ENCODE measurements around the gene SMIM3.
"Not testable (repeated sequence)": the region's sequence is repeated elsewhere in the genome, so short reads cannot be mapped to it uniquely, and the experiment has no call there.

Gene SMIM3

DNA sequence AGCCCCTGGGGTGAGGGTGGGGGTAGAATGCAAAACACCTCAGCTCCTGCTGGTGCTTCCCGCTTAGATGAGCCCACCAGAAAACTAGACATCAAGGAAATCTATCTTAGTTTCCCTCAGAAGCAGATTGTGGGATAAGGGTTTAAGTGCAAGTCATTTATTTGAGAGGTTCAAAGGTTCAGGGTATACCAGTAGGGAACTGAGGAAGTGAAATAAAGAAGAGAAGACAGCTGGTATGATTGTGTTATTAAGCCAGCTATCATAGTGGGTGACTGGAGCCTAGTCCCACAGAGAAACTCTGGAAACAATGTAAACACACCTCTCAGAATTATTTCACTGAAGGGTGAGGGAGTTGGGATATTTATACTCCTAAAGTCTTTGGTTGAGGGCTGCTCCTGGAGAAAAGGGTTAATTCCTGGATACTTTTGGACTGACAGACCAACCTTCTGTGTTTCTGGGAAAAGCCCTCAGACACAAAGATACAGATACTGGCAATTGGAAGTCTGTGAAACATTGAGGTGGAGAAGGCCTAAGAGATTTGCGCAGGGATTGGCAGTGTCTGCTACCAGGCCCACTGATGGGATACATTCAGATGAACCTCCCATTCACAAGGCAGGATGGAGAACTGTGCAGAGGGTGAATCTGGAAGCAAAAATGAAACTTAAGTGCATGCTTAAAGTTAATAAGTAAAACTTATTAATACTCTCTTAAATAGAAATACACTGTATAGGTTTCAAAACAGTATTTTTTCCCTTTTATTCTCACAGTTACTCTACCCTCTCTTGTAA, 13.4 kb upstream of the SMIM3 start:
- DNase-seq (ENCODE audit: low read depth): no peak

DNA sequence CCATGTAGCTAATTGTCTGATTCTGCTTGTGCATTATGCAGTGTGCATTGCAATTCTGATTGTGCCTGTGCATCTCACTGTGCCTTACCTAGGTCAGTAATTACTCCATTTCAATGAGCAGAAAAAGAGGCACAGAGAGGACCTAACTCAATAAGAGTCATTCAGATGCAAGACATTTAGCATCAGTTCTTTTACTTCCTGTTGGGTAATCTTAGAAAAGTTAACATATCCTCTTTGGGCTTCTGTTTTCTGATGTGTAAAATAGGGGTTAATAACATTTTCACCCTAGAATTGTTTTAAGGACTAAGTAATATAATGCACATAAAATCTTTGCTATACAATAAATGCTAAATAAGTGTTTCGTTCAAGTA, 12.8 kb upstream of the SMIM3 start:
- DNase-seq (ENCODE audit: low read depth): no peak

DNA sequence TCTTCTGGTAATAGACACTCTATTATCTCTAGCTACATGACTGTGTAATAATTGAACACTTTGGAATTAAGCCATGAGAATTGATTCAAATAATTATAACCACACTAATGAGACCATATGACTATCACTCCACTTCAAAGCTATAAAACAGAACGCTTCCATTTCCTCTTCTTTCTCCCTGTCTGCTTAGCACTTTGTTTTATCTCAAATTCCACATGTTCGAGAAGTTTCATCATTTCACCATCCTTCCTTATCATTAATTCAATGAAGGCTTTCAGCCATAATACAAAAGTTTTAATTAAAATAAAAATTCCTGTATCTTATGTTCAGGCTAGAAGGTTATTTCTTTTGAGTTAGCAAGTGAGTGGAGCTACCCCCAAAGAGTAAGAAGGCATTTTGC, 12.3 kb upstream of the SMIM3 start:
- no peak for DNase-seq (ENCODE audit: low read depth)

DNA sequence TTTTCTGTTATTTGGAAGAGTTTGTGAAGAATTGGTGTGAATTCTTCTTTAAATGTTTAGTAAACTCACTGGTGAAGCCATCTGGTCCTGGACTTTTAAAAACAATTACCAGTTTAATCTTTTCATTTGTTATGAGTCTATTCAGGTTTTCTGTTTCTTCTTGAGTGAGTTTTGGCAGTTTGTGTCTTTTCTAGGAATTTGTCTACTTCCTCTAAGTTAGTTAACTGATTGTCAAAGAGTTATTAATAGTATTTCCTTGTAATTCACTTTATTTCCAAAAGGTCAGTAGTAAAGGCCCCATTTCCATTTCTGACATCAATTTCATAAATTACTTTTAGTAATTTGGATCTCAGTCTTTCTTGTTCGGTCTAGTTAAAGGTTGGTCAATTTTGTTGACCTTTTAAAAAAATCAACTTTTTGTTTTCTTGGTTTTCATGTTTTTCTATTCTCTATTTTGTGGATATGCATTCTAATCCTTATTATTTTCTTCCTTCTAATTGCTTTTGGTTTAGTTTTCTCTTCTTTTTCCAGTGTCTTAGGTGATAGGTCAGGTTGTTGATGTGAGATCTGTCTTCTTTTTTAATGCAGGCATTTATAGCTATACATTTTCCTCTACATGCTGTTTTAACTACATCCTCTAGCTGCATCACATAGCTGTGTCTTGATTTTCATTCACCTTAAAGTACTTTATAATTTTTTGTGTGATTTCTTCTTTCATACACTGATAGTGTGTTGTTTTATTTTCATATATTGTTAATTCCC, 7.3 kb upstream of the SMIM3 start:
- DNase-seq (ENCODE audit: low read depth): no peak

DNA sequence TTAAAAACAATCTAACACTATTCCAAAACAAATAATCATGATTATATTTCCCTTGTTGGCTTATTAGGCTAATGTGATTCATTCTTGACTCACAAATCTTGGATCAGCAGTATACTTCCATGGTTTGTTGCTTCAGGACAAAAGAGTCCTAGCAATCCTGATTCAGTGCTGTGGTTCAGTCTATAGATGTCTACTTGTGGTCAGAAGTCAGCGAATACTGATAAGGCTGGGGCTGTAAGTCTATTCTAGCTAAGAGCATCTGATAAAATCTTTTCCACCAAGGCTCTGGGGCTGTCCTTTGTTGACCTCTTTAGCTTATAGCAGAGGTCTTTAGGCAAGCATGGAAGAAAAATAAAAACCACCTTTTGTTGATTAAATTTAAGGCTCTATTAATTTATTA, 4.4 kb upstream of the SMIM3 start:
- DNase-seq (ENCODE audit: low read depth): peak; percentile 90

DNA sequence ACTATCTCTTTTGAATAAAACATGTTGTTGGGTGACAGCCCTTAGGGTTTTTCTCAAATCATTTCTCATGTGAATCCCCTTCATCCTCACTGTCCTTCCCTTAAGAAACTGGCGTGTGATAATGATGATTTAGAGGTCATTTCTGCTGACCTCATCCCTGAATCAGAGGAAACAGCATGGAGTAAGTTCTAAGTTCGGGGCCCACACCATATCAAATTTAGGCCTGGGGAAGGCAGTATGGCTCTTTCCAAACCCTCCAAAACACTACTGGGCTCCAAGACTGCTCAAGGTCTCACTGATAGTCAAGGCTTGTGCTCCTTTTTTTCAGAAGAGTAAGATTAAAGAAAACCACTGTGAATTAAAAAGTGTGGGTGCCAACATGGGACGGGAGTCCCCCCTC, 872 bp upstream of the SMIM3 start:
- DNase-seq (ENCODE audit: low read depth): peak; percentile 15

DNA sequence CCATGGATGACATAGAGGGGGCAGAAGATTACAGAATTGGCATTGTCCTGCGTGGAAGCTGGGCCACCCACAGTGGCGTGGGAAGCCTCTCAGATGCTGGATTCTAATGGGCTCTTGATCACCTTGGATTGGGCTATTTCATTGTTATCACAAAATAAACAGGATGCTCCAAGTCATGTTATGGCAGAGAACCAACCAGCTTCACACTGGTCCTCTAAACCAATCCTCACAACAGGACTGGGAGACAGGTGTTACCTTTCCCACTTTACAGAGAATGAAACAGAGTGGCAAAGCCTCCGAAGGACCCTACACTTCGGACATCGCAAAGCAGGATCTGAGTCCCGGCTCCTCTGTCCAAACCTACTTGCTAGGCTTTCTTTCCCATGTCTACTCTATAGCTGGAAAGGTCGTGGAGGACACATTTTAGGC, 455 bp upstream of the SMIM3 start:
- no peak for DNase-seq (ENCODE audit: low read depth)

DNA sequence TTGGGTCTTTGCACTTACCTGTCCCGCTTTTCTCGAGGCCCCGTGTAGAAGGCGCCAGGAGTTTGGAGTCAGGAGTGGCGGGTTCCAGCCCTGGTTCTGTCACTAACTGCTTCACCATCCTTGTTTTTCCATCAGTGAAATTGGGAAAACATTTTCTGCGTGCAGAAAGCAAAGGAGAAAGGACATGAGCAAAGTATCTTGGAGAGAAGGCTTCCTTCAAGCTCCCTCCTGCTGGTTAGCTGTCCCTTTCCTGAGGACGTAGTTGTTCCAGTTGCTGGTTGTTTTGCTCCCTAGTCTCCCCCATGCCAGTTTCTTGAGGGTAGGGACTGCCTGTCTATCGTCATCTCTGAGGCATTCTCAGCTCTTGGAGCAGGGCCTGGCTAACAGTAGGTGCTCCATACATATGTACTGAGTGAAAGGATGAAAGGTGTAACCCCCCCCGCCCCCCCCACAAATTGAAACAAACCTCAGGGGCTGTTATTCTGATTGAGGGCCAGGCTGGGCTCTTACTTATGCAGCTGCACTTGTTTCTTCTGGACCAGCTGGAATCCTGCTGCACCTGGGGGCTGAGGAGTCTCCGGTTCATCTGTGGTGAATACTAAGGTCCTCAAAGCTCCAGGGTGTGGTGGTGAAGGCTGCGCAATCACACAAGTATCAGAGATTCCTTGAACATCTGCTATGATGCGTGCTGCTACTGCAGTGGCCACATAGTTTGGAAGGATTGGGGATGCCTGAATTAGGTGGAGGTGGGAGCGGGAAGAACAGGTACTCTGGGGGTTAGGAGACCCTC, 1.0 kb downstream of the SMIM3 start:
- peak; percentile 15 for DNase-seq (ENCODE audit: low read depth)

DNA sequence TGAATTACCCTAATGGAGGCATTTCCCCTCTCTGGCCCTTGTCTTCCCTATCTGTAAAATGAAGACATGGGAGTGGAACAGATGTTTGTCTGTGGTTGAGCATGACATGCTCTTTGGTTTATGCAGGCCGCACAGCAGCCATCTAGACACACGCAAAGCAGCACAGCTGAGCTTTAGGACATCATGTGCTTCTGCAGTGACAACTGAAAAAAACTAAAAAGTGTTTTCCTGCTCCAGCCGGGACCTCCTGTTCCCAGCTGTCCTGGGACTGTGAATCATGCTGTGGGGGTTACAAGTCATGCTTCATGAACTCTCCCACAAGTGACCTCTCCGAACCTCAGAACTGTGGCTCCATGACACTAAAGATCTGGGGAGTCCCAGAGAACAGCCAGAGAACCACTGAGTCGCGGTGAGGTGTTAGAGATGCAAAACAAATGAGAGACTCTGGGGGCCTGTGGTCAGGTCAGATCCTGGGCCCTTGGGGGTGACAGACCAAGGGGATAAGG, 1.7 kb downstream of the SMIM3 start:
- peak; percentile 80 for DNase-seq (ENCODE audit: low read depth)

DNA sequence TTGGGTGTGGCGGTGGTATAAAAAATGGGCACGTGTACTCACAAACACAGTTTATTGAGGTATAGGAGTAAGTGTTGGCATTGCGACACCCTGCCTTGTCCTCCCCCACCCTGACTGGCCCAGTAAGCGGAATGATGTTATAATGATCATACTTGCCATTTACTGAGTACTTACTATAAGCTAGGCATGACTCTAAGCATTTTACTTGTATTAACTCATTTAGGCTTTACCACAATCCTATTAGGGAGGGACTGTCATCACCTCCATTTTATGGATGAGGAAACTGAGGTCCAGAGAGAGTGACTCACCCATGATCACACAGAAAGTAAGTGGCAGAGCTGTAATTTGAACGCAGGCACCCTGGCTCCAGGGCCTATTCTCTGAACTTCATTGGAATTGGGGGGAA, 2.3 kb downstream of the SMIM3 start:
- DNase-seq (ENCODE audit: low read depth): peak; percentile 81

DNA sequence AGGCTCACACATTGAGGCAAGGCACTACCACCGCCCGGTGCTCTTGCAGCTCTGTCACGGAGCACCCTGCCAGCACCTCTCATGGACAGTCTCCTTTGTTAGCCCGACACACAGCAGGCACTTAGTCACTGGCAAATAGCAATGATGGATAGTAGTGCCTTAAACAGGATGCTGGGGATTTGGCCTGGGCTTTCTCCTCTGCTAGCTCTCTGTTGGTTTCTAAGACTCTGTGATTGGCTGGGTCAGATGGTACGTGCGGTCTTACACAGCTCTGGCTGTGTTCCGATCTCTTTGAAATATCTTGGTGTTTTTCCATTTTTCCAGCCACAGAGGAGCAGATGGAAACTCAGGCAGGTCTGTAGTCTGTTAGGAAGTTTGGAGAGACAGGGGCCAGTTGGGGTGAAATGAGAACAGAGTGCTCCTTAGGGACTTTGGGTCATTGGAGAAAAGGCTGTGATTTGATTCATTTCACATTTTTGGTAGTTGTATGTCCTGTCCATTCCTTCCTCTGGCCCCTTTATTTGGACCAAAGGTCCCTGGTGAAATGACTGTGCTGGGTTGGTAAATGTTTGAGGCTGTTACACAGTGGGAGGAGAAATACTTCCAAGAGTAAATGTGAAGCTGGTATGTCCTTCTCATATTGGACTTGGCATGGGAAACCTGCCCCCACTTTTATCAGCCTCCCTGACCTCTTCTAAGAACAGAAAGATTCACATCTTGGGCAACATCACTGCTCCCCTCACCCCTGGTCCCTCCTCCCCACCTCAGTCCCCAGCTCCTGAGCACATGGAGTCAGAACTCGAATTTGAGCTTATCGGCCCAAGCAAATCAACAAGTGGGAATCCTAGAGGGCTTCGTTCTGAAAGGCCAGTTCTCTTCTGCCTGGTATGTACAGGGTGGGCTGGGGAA, 3.4 kb downstream of the SMIM3 start:
- peak; percentile 97 for DNase-seq (ENCODE audit: low read depth)

DNA sequence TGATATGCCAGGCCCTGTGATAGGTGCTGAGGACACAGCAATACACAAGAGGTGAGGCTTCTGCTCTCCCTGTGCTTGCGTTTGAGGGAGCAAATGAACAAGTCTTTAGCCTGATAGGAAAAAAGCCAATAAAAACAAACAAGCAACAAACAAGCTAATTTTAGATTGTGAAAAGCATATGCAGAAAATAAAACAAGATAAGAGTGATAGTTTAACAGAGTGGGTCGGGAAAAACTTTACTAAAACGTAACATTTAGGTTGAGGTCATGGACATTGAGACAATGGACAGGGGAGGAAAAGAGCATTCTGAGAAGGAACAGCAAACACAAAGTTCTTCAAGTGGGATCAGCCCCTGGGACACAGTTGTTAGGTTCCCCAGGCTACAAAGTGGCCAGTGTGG, 4.3 kb downstream of the SMIM3 start:
- no peak for DNase-seq (ENCODE audit: low read depth)

DNA sequence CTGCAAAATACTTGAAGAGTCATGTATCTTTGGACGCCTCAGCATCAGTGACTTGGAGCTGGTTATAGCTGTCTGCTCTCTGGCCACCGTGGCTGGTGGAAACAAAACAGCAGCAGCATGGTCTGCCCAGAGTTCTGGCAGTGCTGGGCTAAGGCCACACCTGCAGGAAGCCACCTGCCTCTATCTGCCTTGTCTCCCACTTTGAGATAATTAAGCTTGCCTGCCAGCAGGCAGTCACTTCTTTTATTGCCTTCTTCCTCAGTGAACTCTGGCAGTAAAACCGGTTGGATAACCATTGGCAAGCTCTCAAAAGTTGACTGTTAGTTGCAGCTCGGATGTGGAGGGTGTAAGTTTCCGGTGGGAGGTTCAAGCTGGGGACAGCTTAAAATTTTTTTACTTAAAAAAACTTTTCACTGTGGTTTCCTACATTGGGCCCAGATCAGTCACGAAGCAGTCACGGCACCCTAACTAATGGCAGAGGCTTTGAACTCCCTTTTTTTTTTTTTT, 4.9 kb downstream of the SMIM3 start:
- DNase-seq (ENCODE audit: low read depth): peak; percentile 97

DNA sequence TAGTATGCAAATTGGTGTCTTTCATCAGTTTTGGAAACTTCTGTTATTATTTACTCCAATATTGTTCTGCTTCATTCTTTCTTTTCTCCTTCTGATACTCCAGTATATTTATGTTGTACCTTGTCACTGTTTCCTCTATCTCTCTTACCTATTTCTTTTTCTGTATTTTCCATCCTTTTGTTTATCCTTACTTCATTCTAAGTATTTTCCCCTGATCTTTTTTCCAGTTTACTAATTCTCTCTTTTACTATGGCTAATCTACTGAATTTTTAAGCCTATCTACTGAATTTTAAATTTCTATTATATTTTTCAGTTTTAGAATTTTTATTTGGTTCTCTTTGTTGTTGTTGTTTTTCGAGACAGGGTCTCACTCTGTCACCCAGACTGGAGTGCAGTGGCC, 7.4 kb downstream of the SMIM3 start:
- DNase-seq (ENCODE audit: low read depth): no peak

DNA sequence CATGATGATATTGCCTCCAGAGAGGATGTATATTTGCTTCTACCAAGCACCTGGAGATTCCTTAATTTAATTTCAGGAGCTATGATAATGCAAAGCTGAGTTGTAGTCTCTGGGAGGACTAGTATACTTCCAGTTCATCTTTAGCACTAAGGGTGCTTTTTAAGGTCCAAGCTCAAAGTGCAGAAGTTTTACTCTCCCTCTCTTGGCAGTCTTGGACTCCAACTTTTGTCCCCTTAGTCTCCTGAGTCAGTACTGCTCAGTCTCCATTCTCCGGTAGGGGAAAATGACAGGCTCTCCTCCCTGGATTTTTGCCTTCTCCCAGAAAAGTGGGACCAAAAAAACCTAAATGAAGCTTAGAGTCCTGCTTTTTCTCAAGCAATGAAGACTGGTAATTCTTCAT, 8.3 kb downstream of the SMIM3 start:
- DNase-seq (ENCODE audit: low read depth): no peak

DNA sequence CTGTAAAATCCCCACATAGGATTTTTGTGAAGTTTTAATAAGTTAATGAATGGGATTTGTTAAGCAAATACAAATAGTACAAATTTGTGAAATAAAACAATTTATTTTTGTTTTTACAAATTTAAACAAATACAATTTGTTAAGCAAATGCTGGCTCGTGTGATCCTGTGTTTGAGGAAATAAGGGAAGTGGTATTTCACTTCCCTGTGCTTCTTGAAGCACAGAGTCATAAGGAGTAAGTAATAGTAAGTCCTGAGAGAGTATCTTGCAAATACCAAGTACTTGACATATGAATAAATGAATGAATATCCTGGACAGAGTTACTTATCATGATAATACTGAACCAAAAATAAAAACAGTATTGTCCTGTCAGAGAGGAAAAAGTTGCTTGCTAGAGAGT, 9.1 kb downstream of the SMIM3 start:
- DNase-seq (ENCODE audit: low read depth): no peak

DNA sequence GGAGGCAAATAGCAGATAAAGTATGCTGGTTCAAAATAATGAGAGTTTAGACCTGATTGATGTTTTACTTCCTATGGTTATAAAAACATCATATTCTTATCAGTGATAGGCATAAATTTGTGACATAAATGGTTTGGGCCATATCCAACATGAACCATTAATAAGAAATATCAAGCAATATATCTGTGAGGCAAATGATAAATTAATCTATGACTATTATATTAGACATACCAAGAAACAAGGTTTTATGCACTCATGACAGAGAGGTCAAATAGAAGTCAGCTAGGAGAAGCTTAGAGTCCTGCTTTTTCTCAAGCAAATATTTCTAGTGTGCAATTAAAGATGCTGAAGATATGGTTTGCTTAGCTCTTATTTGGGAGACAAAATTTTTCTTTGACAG, 10.4 kb downstream of the SMIM3 start:
- no peak for DNase-seq (ENCODE audit: low read depth)

DNA sequence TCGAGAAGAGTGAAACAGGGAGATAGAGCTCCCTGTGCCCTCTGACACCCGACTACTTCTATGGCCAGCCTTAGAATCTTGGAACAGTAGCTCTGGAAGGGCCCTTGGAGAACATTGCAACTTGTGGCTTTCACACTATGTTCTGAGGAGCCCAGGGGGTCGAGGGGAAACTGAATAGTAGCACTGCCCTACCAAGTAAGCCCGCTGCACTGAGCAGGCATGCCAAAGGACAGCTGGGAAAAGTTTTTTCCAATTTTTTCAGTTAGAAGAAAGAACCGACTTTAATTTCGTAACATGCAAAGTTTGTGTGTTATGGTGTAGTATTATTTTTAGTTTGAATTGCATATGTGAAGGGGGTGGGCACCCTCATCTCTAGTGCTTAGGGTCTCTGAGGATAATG, 10.9 kb downstream of the SMIM3 start:
- no peak for DNase-seq (ENCODE audit: low read depth)

DNA sequence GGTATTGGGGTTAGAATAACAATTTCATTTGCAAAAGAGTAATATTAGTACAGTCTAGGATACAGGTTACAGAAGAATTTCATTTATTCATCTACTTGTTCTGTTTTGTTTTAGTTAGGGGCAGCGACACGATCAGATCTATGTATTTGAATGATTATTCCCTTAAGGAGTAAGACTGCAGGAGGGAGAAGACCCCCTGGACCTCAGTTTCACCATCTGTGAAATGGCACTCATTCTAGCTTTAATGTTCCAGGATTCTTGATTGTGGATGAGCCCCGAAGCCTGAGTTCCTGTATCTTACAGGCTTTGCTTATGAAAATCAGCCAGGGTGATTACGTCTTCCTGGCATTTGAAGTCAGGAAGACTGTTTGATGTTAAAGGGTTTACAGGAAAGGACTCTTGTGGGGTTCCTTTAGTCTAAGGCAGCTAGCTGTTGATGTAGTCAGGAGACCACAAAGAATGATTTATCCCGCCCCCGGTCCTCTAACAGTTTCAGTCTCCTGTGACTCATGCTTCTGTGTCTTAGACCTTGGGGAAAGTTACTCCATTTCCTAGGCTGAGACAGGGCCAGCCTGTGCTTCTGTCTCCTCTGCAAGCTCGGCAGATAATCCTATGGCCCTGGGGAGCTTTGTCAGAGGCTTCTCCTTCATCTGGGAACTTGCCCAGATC, 11.5 kb downstream of the SMIM3 start:
- peak; percentile 99 for DNase-seq (ENCODE audit: low read depth)

DNA sequence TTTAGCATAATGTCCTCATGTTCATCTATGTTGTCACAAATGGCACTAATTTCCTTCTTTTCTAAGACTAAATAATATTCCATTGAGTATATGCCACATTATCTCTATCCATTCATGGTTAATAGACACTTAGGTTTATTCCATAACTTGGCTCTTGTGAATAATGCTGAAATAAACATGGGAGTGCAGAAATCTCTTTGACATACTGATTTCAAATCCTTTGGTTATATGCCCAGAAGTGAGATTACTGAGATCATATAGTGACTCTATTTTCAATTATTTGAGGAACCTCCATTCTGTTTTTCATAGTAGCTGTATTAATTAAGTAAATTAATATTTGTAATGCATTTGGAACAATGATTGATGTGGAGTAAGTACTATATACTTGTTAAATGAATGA, 13.0 kb downstream of the SMIM3 start:
- DNase-seq (ENCODE audit: low read depth): no peak

DNA sequence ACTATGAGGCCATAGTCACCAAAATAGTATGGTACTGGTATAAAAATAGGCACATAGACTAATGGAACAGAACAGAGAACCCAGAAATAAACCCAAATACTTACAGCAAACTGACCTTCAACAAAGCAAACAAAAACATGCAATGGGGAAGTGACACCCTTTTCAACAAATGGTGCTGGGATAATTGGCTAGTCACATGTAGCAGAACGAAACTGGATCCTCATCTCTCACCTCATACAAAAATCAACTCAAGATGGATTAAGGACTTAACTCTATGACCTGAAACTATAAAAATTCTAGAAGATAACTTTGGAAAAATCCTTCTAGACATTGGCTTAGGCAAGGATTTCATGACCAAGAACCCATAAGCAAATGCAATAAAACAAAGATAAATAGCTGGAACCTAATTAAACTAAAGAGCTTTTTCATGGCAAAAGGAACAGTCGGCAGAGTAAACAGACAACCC, 14.9 kb downstream of the SMIM3 start:
- not testable (repeated sequence) for DNase-seq (ENCODE audit: low read depth)
